ENCODE measurements around the gene ZMIZ1. TPM values are rescaled to one million over a fixed set of nuclear protein-coding genes. Genes with fewer than 3 reads are reported as not detected.

The ZMIZ1 gene
- total and polyA plus RNA-seq, 2 experiments from 2014 or later = 48.2 to 78.8 TPM

GRCh38 chr10:79105818-79106217 is 37.1 kb downstream of the ZMIZ1 start:
- Histone ChIP-seq H3K9me3 (ENCODE audit: low read depth) (no peaks in the 10 kb centered on the region), H3K27me3 (no peaks in the 10 kb centered on the region), H3K4me1 (ENCODE audit: low read depth) (peaks cover 44% of the 10 kb centered on the region), H3K27ac (peak overlapping the region; percentile 9), H3K36me3 (no peaks in the 10 kb centered on the region), H3K4me3 (no peak overlapping the region)
- DNase-seq (ENCODE audit: low read depth in 1 of 2, low spot score in 1 of 2) = no peak
- TF ChIP-seq CTCF (IDR thresholded peaks at IDR 0.05; ENCODE audit: low read depth, low read length) = no peak

GRCh38 chr10:79106256-79107050 is 37.7 kb downstream of the ZMIZ1 start:
- no peaks in the 10 kb centered on the region for H3K27me3 ChIP-seq
- TF ChIP-seq CTCF (IDR thresholded peaks at IDR 0.05; ENCODE audit: low read depth, low read length) = no peak
- H3K4me3 ChIP-seq = no peak overlapping the region
- no peak for DNase-seq (ENCODE audit: low read depth in 1 of 2, low spot score in 1 of 2)
- peak overlapping the region; percentile 9 for H3K27ac ChIP-seq
- H3K9me3 ChIP-seq (ENCODE audit: low read depth) = no peaks in the 10 kb centered on the region
- peaks cover 39% of the 10 kb centered on the region for H3K4me1 ChIP-seq (ENCODE audit: low read depth)
- no peaks in the 10 kb centered on the region for H3K36me3 ChIP-seq

- peak overlapping the region; percentile 66 for H3K27ac ChIP-seq
- no peak for TF ChIP-seq CTCF (IDR thresholded peaks at IDR 0.05; ENCODE audit: low read depth, low read length)
- H3K4me1 ChIP-seq (ENCODE audit: low read depth) = peaks cover 36% of the 10 kb centered on the region
- no peaks in the 10 kb centered on the region for H3K9me3 ChIP-seq (ENCODE audit: low read depth)
- no peaks in the 10 kb centered on the region for H3K36me3 ChIP-seq
- no peak for DNase-seq (ENCODE audit: low read depth in 1 of 2, low spot score in 1 of 2)
- H3K4me3 ChIP-seq = no peak overlapping the region
- no peaks in the 10 kb centered on the region for H3K27me3 ChIP-seq
These were observed 39.0 kb downstream of the ZMIZ1 start for GRCh38 chr10:79107736-79108264.

- Histone ChIP-seq H3K9me3 (ENCODE audit: low read depth) (no peaks in the 10 kb centered on the region), H3K4me3 (no peak overlapping the region), H3K4me1 (ENCODE audit: low read depth) (peaks cover 44% of the 10 kb centered on the region), H3K27ac (peak overlapping the region; percentile 6), H3K27me3 (no peaks in the 10 kb centered on the region), H3K36me3 (no peaks in the 10 kb centered on the region)
- DNase-seq (ENCODE audit: low read depth in 1 of 2, low spot score in 1 of 2) = no peak
- TF ChIP-seq CTCF (IDR thresholded peaks at IDR 0.05; ENCODE audit: low read depth, low read length) = no peak
These were observed 40.0 kb downstream of the ZMIZ1 start for GRCh38 chr10:79108728-79109127.

GRCh38 chr10:79111427-79111826 is 42.7 kb downstream of the ZMIZ1 start:
- no peak for DNase-seq (ENCODE audit: low read depth in 1 of 2, low spot score in 1 of 2)
- H3K9me3 ChIP-seq (ENCODE audit: low read depth) = no peaks in the 10 kb centered on the region
- H3K4me1 ChIP-seq (ENCODE audit: low read depth) = peaks cover 57% of the 10 kb centered on the region
- no peaks in the 10 kb centered on the region for H3K36me3 ChIP-seq
- no peak for TF ChIP-seq CTCF (IDR thresholded peaks at IDR 0.05; ENCODE audit: low read depth, low read length)
- no peaks in the 10 kb centered on the region for H3K27me3 ChIP-seq
- H3K27ac ChIP-seq = peak overlapping the region; percentile 88
- H3K4me3 ChIP-seq = no peak overlapping the region

Data from cardiac muscle cell (in vitro differentiated cells and primary cell).